Endothelial cell of hepatic sinusoid (primary cell): Measurements from ENCODE around the gene NCR3LG1.

Source experiments
- in situ Hi-C: cut with HindIII; loops from 2 replicates; pipeline ENCODE4 v1.10.0; 2017; ENCODE audit warnings: low sequenced_read_pairs

The NCR3LG1 gene

GRCh38 chr11:17369684-17370243 is 18.2 kb downstream of the NCR3LG1 start:
- in situ Hi-C loops, result no loop called here

- in situ Hi-C loops, result no loop called here
These were observed 20.0 kb downstream of the NCR3LG1 start for GRCh38 chr11:17371614-17372013.

- in situ Hi-C loops, result no loop called here
These were observed 23.9 kb downstream of the NCR3LG1 start for GRCh38 chr11:17375547-17375946.

- in situ Hi-C loops, result no loop called here
These were observed 24.9 kb downstream of the NCR3LG1 start for GRCh38 chr11:17376493-17376892.

GRCh38 chr11:17378655-17379054 is 27.1 kb downstream of the NCR3LG1 start:
- in situ Hi-C loops, result no loop called here

- in situ Hi-C loops, result no loop called here
These were observed 28.0 kb downstream of the NCR3LG1 start for GRCh38 chr11:17379383-17380180.

GRCh38 chr11:17381156-17381555 is 29.6 kb downstream of the NCR3LG1 start:
- in situ Hi-C loops, result no loop called here

- in situ Hi-C loops, result no loop called here
These were observed 30.6 kb downstream of the NCR3LG1 start for GRCh38 chr11:17382046-17382728.

GRCh38 chr11:17383461-17383860 is 31.9 kb downstream of the NCR3LG1 start:
- in situ Hi-C loops, result no loop called here

GRCh38 chr11:17384002-17384511 is 32.5 kb downstream of the NCR3LG1 start:
- in situ Hi-C loops, result no loop called here

- in situ Hi-C loops, result no loop called here
These were observed 33.9 kb downstream of the NCR3LG1 start for GRCh38 chr11:17385492-17385891.

- in situ Hi-C loops, result no loop called here
These were observed 34.3 kb downstream of the NCR3LG1 start for GRCh38 chr11:17385926-17386325.

GRCh38 chr11:17386331-17387084 is 34.9 kb downstream of the NCR3LG1 start:
- in situ Hi-C loops, result no loop called here

- in situ Hi-C loops, result no loop called here
These were observed 35.7 kb downstream of the NCR3LG1 start for GRCh38 chr11:17387254-17387653.

- in situ Hi-C loops, result no loop called here
These were observed 36.2 kb downstream of the NCR3LG1 start for GRCh38 chr11:17387811-17388210.

GRCh38 chr11:17388609-17389210 is 37.1 kb downstream of the NCR3LG1 start, which contains the start of gene KCNJ11:
KCNJ11 (minus strand) TSS chr11:17388659; CDS start chr11:17388091, 568 bp downstream.
- in situ Hi-C loops, result no loop called here

- in situ Hi-C loops, result no loop called here
These were observed 37.8 kb downstream of the NCR3LG1 start for GRCh38 chr11:17389211-17389956.

GRCh38 chr11:17389957-17390649 is 38.5 kb downstream of the NCR3LG1 start:
- in situ Hi-C loops, result no loop called here
